ENCODE measurements around the gene CNDP1.

Gene CNDP1

GRCh38 chr18:74534150-74534969 is at the start of gene CNDP1:
TSS of gene CNDP1 (plus strand) at chr18:74534500. CDS start at chr18:74534668, 168 bp downstream.
- Histone ChIP-seq H3K36me3 (ENCODE audit: control insufficient read depth, low read depth, low read length) (no peaks in the 10 kb centered on the region), H3K4me1 (ENCODE audit: control insufficient read depth, low read depth, low read length) (no peaks in the 10 kb centered on the region), H3K9ac (ENCODE audit: low read length) (no peak within 1 kb of the TSS), H3K9me3 (ENCODE audit: control insufficient read depth, low read depth, low read length) (no peaks in the 10 kb centered on the region), H3K27me3 (ENCODE audit: control insufficient read depth, insufficient read depth, low read length) (no peaks in the 10 kb centered on the region), H3K27ac (ENCODE audit: low read length) (no peak within 1 kb of the TSS), H3K4me3 (ENCODE audit: low read length) (no peak within 1 kb of the TSS)

GRCh38 chr18:74486119-74486849 is 48.0 kb upstream of the CNDP1 start:
- Histone ChIP-seq H3K4me3 (ENCODE audit: low read length) (no peak overlapping the region), H3K9me3 (ENCODE audit: control insufficient read depth, low read depth, low read length) (no peaks in the 10 kb centered on the region), H3K36me3 (ENCODE audit: control insufficient read depth, low read depth, low read length) (no peaks in the 10 kb centered on the region), H3K4me1 (ENCODE audit: control insufficient read depth, low read depth, low read length) (no peaks in the 10 kb centered on the region), H3K27ac (ENCODE audit: low read length) (no peak overlapping the region), H3K27me3 (ENCODE audit: control insufficient read depth, insufficient read depth, low read length) (no peaks in the 10 kb centered on the region), H3K9ac (ENCODE audit: low read length) (no peak overlapping the region)

- no peak overlapping the region for H3K4me3 ChIP-seq (ENCODE audit: low read length)
- H3K27ac ChIP-seq (ENCODE audit: low read length): no peak overlapping the region
- no peak overlapping the region for H3K9ac ChIP-seq (ENCODE audit: low read length)
- H3K4me1 ChIP-seq (ENCODE audit: control insufficient read depth, low read depth, low read length): no peaks in the 10 kb centered on the region
- H3K27me3 ChIP-seq (ENCODE audit: control insufficient read depth, insufficient read depth, low read length): no peaks in the 10 kb centered on the region
- no peaks in the 10 kb centered on the region for H3K36me3 ChIP-seq (ENCODE audit: control insufficient read depth, low read depth, low read length)
- H3K9me3 ChIP-seq (ENCODE audit: control insufficient read depth, low read depth, low read length): no peaks in the 10 kb centered on the region
These were observed 45.9 kb upstream of the CNDP1 start for GRCh38 chr18:74488354-74488753.

- Histone ChIP-seq H3K4me3 (ENCODE audit: low read length) (no peak overlapping the region), H3K4me1 (ENCODE audit: control insufficient read depth, low read depth, low read length) (no peaks in the 10 kb centered on the region), H3K9ac (ENCODE audit: low read length) (no peak overlapping the region), H3K9me3 (ENCODE audit: control insufficient read depth, low read depth, low read length) (no peaks in the 10 kb centered on the region), H3K36me3 (ENCODE audit: control insufficient read depth, low read depth, low read length) (no peaks in the 10 kb centered on the region), H3K27ac (ENCODE audit: low read length) (no peak overlapping the region), H3K27me3 (ENCODE audit: control insufficient read depth, insufficient read depth, low read length) (no peaks in the 10 kb centered on the region)
These were observed 45.4 kb upstream of the CNDP1 start for GRCh38 chr18:74488864-74489263.

- H3K27ac ChIP-seq (ENCODE audit: low read length): no peak overlapping the region
- H3K9me3 ChIP-seq (ENCODE audit: control insufficient read depth, low read depth, low read length): no peaks in the 10 kb centered on the region
- no peaks in the 10 kb centered on the region for H3K27me3 ChIP-seq (ENCODE audit: control insufficient read depth, insufficient read depth, low read length)
- H3K4me1 ChIP-seq (ENCODE audit: control insufficient read depth, low read depth, low read length): no peaks in the 10 kb centered on the region
- no peak overlapping the region for H3K9ac ChIP-seq (ENCODE audit: low read length)
- no peaks in the 10 kb centered on the region for H3K36me3 ChIP-seq (ENCODE audit: control insufficient read depth, low read depth, low read length)
- H3K4me3 ChIP-seq (ENCODE audit: low read length): no peak overlapping the region
These were observed 44.6 kb upstream of the CNDP1 start for GRCh38 chr18:74489676-74490075.

GRCh38 chr18:74492259-74492658 is 42.0 kb upstream of the CNDP1 start:
- Histone ChIP-seq H3K4me3 (ENCODE audit: low read length) (no peak overlapping the region), H3K27ac (ENCODE audit: low read length) (no peak overlapping the region), H3K9ac (ENCODE audit: low read length) (no peak overlapping the region), H3K36me3 (ENCODE audit: control insufficient read depth, low read depth, low read length) (no peaks in the 10 kb centered on the region), H3K27me3 (ENCODE audit: control insufficient read depth, insufficient read depth, low read length) (no peaks in the 10 kb centered on the region), H3K4me1 (ENCODE audit: control insufficient read depth, low read depth, low read length) (peaks cover 3% of the 10 kb centered on the region), H3K9me3 (ENCODE audit: control insufficient read depth, low read depth, low read length) (no peaks in the 10 kb centered on the region)

GRCh38 chr18:74493689-74494088 is 40.6 kb upstream of the CNDP1 start:
- peaks cover 4% of the 10 kb centered on the region for H3K4me1 ChIP-seq (ENCODE audit: control insufficient read depth, low read depth, low read length)
- H3K9me3 ChIP-seq (ENCODE audit: control insufficient read depth, low read depth, low read length): no peaks in the 10 kb centered on the region
- H3K27me3 ChIP-seq (ENCODE audit: control insufficient read depth, insufficient read depth, low read length): no peaks in the 10 kb centered on the region
- H3K36me3 ChIP-seq (ENCODE audit: control insufficient read depth, low read depth, low read length): no peaks in the 10 kb centered on the region
- no peak overlapping the region for H3K9ac ChIP-seq (ENCODE audit: low read length)
- no peak overlapping the region for H3K4me3 ChIP-seq (ENCODE audit: low read length)
- H3K27ac ChIP-seq (ENCODE audit: low read length): no peak overlapping the region

GRCh38 chr18:74494514-74494913 is 39.8 kb upstream of the CNDP1 start:
- Histone ChIP-seq H3K27me3 (ENCODE audit: control insufficient read depth, insufficient read depth, low read length) (no peaks in the 10 kb centered on the region), H3K4me1 (ENCODE audit: control insufficient read depth, low read depth, low read length) (peaks cover 10% of the 10 kb centered on the region)

GRCh38 chr18:74495581-74496507 is 38.5 kb upstream of the CNDP1 start, which contains the start of gene CNDP2:
TSS of gene CNDP2 (plus strand) at chr18:74496363. CDS start at chr18:74499974, 3,611 bp downstream.
- Histone ChIP-seq H3K27me3 (ENCODE audit: control insufficient read depth, insufficient read depth, low read length) (no peaks in the 10 kb centered on the region), H3K4me1 (ENCODE audit: control insufficient read depth, low read depth, low read length) (peaks cover 13% of the 10 kb centered on the region)

More at GRCh38 chr18:74494514-74494913, 39.8 kb upstream of the CNDP1 start:
- Histone ChIP-seq H3K4me3 (ENCODE audit: low read length) (no peak overlapping the region), H3K9ac (ENCODE audit: low read length) (no peak overlapping the region), H3K27ac (ENCODE audit: low read length) (no peak overlapping the region), H3K9me3 (ENCODE audit: control insufficient read depth, low read depth, low read length) (no peaks in the 10 kb centered on the region), H3K36me3 (ENCODE audit: control insufficient read depth, low read depth, low read length) (no peaks in the 10 kb centered on the region)

GRCh38 chr18:74496508-74497323 is 37.6 kb upstream of the CNDP1 start:
- peak overlapping the region; percentile 77 for H3K27ac ChIP-seq (ENCODE audit: low read length)
- peak overlapping the region; percentile 90 for H3K9ac ChIP-seq (ENCODE audit: low read length)
- H3K4me3 ChIP-seq (ENCODE audit: low read length): peak overlapping the region; percentile 83
- H3K4me1 ChIP-seq (ENCODE audit: control insufficient read depth, low read depth, low read length): peaks cover 13% of the 10 kb centered on the region
- no peaks in the 10 kb centered on the region for H3K9me3 ChIP-seq (ENCODE audit: control insufficient read depth, low read depth, low read length)
- peaks cover 18% of the 10 kb centered on the region for H3K36me3 ChIP-seq (ENCODE audit: control insufficient read depth, low read depth, low read length)
- no peaks in the 10 kb centered on the region for H3K27me3 ChIP-seq (ENCODE audit: control insufficient read depth, insufficient read depth, low read length)

More at GRCh38 chr18:74495581-74496507, 38.5 kb upstream of the CNDP1 start, which contains the start of gene CNDP2:
- peak within 1 kb of the TSS; percentile 90 for H3K9ac ChIP-seq (ENCODE audit: low read length)
- peak within 1 kb of the TSS; percentile 83 for H3K4me3 ChIP-seq (ENCODE audit: low read length)
- no peaks in the 10 kb centered on the region for H3K9me3 ChIP-seq (ENCODE audit: control insufficient read depth, low read depth, low read length)
- H3K27ac ChIP-seq (ENCODE audit: low read length): peak within 1 kb of the TSS; percentile 77
- peaks cover 9% of the 10 kb centered on the region for H3K36me3 ChIP-seq (ENCODE audit: control insufficient read depth, low read depth, low read length)

All from iPS-18a (cell line).